ENCODE data around the gene L2HGDH. TPM values are rescaled to one million over a fixed set of nuclear protein-coding genes. Genes with fewer than 3 reads are reported as not detected.
"Not testable (repeated sequence)": the region's sequence is repeated elsewhere in the genome, so short reads cannot be mapped to it uniquely, and the experiment has no call there.

Gene L2HGDH
- total RNA-seq, 4 donors from 2014 or later: 2.0 to 16.2 (median 3.9) TPM

- no peak for TF ChIP-seq POLR2A (IDR thresholded peaks at IDR 0.05)
- TF ChIP-seq EP300 (IDR thresholded peaks at IDR 0.05): peak in 1 of 2 donors; percentile 12
- no peak for TF ChIP-seq CTCF (IDR thresholded peaks at IDR 0.05)
- Histone ChIP-seq H3K27ac (peak overlapping the region; percentile 60 to 84 (median 78)), H3K4me3 (peak overlapping the region in 1 of 4 donors; percentile 33), H3K27me3 (no peaks in the 10 kb centered on the region), H3K9me3 (no peaks in the 10 kb centered on the region), H3K36me3 (peaks cover 0 to 17% (median 0%) of the 10 kb centered on the region in 3 donors), H3K4me1 (peaks cover 0 to 40% (median 10%) of the 10 kb centered on the region in 4 donors)
- no peak for DNase-seq (ENCODE audit: low spot score in 2 of 2)
- 28 to 42% methylated on average over 8 of the region's 8 CpGs for WGBS, 2 donors
These were observed 8.3 kb upstream of the L2HGDH start for GRCh38 chr14:50320283-50320682.

- WGBS, 2 donors: 49 to 52% methylated on average over 2 of the region's 2 CpGs
- no peak overlapping the region for H3K4me3 ChIP-seq
These were observed 7.7 kb upstream of the L2HGDH start for GRCh38 chr14:50319721-50320120.

GRCh38 chr14:50319293-50319692 lies 7.3 kb upstream of the L2HGDH start:
- Histone ChIP-seq H3K36me3 (peaks cover 0 to 12% (median 0%) of the 10 kb centered on the region in 3 donors), H3K9me3 (no peaks in the 10 kb centered on the region), H3K27ac (peak overlapping the region in 2 of 4 donors; percentile 81 to 84), H3K4me3 (no peak overlapping the region), H3K27me3 (no peaks in the 10 kb centered on the region), H3K4me1 (peaks cover 0 to 40% (median 10%) of the 10 kb centered on the region in 4 donors)
- TF ChIP-seq CTCF (IDR thresholded peaks at IDR 0.05): no peak
- TF ChIP-seq EP300 (IDR thresholded peaks at IDR 0.05): no peak
- TF ChIP-seq POLR2A (IDR thresholded peaks at IDR 0.05): no peak
- DNase-seq (ENCODE audit: low spot score in 2 of 2): no peak
- 68 to 82% methylated on average over 1 of the region's 1 CpG for WGBS, 2 donors

More at GRCh38 chr14:50319721-50320120, 7.7 kb upstream of the L2HGDH start:
- Histone ChIP-seq H3K27me3 (no peaks in the 10 kb centered on the region), H3K36me3 (peaks cover 0 to 15% (median 0%) of the 10 kb centered on the region in 3 donors), H3K9me3 (no peaks in the 10 kb centered on the region), H3K27ac (peak overlapping the region in 2 of 4 donors; percentile 81 to 84), H3K4me1 (peaks cover 0 to 40% (median 10%) of the 10 kb centered on the region in 4 donors)
- TF ChIP-seq CTCF (IDR thresholded peaks at IDR 0.05) (no peak), POLR2A (IDR thresholded peaks at IDR 0.05) (no peak), EP300 (IDR thresholded peaks at IDR 0.05) (no peak)
- DNase-seq (ENCODE audit: low spot score in 2 of 2): no peak

- H3K4me1 ChIP-seq: peaks cover 0 to 47% (median 15%) of the 10 kb centered on the region in 4 donors
- no peak overlapping the region for H3K4me3 ChIP-seq
- H3K27me3 ChIP-seq: no peaks in the 10 kb centered on the region
- 40 to 42% methylated on average over 4 of the region's 4 CpGs for WGBS, 2 donors
- TF ChIP-seq POLR2A (IDR thresholded peaks at IDR 0.05) (no peak), CTCF (IDR thresholded peaks at IDR 0.05) (peak; percentile 53 to 67 (median 58))
- H3K36me3 ChIP-seq: peaks cover 0 to 5% (median 0%) of the 10 kb centered on the region in 3 donors
- no peak for DNase-seq (ENCODE audit: low spot score in 2 of 2)
- H3K9me3 ChIP-seq: no peaks in the 10 kb centered on the region
- no peak overlapping the region for H3K27ac ChIP-seq
These were observed 6.1 kb upstream of the L2HGDH start for GRCh38 chr14:50318031-50318626.

GRCh38 chr14:50314098-50314497 lies 2.1 kb upstream of the L2HGDH start:
- H3K9me3 ChIP-seq; H3K36me3 ChIP-seq; H3K27ac ChIP-seq; H3K4me3 ChIP-seq; H3K27me3 ChIP-seq; DNase-seq (ENCODE audit: low spot score in 2 of 2): not testable (repeated sequence)
- 94 to 97% methylated on average over 3 of the region's 3 CpGs for WGBS, 2 donors
- peaks cover 0 to 40% (median 18%) of the 10 kb centered on the region in 4 donors for H3K4me1 ChIP-seq
